HG02885 (cell line): ENCODE data around the gene ADARB2.

Source experiments
- ATAC-seq: cut with Tn5 transposase; IDR thresholded peaks from one replicate; pipeline ENCODE4 v1.9.1; 2021; ENCODE audit warnings: mild to moderate bottlenecking; ENCODE audit not compliant: unreplicated experiment, poor library complexity

Gene ADARB2

GRCh38 chr10:1209355-1209979, 527.9 kb downstream of the ADARB2 start:
- no peak for ATAC-seq

- no peak for ATAC-seq
These were observed 528.7 kb downstream of the ADARB2 start for GRCh38 chr10:1208366-1209311.

- no peak for ATAC-seq
These were observed 530.7 kb downstream of the ADARB2 start for GRCh38 chr10:1206601-1207000.

GRCh38 chr10:1206101-1206500, 531.2 kb downstream of the ADARB2 start:
- no peak for ATAC-seq

- no peak for ATAC-seq
These were observed 531.8 kb downstream of the ADARB2 start for GRCh38 chr10:1205450-1206030.

- no peak for ATAC-seq
These were observed 532.6 kb downstream of the ADARB2 start for GRCh38 chr10:1204434-1205326.

GRCh38 chr10:1203704-1204103, 533.6 kb downstream of the ADARB2 start:
- ATAC-seq: no peak

- no peak for ATAC-seq
These were observed 534.1 kb downstream of the ADARB2 start for GRCh38 chr10:1203216-1203615.

GRCh38 chr10:1202343-1202742, 535.0 kb downstream of the ADARB2 start:
- ATAC-seq: no peak

- no peak for ATAC-seq
These were observed 536.2 kb downstream of the ADARB2 start for GRCh38 chr10:1200866-1201807.

- no peak for ATAC-seq
These were observed 537.2 kb downstream of the ADARB2 start for GRCh38 chr10:1199897-1200721.

- no peak for ATAC-seq
These were observed 538.0 kb downstream of the ADARB2 start for GRCh38 chr10:1199345-1199673.

- no peak for ATAC-seq
These were observed 538.6 kb downstream of the ADARB2 start for GRCh38 chr10:1198453-1199344.

- ATAC-seq: no peak
These were observed 539.9 kb downstream of the ADARB2 start for GRCh38 chr10:1197384-1197783.

GRCh38 chr10:1196656-1197055, 540.7 kb downstream of the ADARB2 start:
- no peak for ATAC-seq

GRCh38 chr10:1195828-1196227, 541.5 kb downstream of the ADARB2 start:
- no peak for ATAC-seq

GRCh38 chr10:1194161-1194560, 543.2 kb downstream of the ADARB2 start:
- no peak for ATAC-seq

- no peak for ATAC-seq
These were observed 543.8 kb downstream of the ADARB2 start for GRCh38 chr10:1193561-1193960.
